ENCODE data around the gene NXPH4.

- no peak for TF ChIP-seq POLR2A (IDR thresholded peaks at IDR 0.05)
- TF ChIP-seq, protein P1, sequence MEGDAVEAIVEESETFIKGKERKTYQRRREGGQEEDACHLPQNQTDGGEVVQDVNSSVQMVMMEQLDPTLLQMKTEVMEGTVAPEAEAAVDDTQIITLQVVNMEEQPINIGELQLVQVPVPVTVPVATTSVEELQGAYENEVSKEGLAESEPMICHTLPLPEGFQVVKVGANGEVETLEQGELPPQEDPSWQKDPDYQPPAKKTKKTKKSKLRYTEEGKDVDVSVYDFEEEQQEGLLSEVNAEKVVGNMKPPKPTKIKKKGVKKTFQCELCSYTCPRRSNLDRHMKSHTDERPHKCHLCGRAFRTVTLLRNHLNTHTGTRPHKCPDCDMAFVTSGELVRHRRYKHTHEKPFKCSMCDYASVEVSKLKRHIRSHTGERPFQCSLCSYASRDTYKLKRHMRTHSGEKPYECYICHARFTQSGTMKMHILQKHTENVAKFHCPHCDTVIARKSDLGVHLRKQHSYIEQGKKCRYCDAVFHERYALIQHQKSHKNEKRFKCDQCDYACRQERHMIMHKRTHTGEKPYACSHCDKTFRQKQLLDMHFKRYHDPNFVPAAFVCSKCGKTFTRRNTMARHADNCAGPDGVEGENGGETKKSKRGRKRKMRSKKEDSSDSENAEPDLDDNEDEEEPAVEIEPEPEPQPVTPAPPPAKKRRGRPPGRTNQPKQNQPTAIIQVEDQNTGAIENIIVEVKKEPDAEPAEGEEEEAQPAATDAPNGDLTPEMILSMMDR (IDR thresholded peaks at IDR 0.05 in 4 of 5, conservative IDR thresholded peaks at IDR 0.05 in 1 of 5): no peak
Measured at GRCh38 chr12:57198329-57198728, 18.3 kb upstream of the NXPH4 start.

All from gastrocnemius medialis (tissue), 4 donors.